Stimulated activated CD4-positive, alpha-beta T cell treated with anti-CD3 and anti-CD28 coated beads, Interleukin-4, amount 100 ng/mL, for 4 hours (primary cell): Measurements from ENCODE around the gene OSBPL2.
A peak's percentile ranks its signal among the peaks of the same experiment; 100 is the strongest.

Experiments used
- DNase-seq, 2 experiments: peaks; one replicate each; pipeline ENCODE4 v3.0.0-alpha.2; 2020

The OSBPL2 gene

DNA sequence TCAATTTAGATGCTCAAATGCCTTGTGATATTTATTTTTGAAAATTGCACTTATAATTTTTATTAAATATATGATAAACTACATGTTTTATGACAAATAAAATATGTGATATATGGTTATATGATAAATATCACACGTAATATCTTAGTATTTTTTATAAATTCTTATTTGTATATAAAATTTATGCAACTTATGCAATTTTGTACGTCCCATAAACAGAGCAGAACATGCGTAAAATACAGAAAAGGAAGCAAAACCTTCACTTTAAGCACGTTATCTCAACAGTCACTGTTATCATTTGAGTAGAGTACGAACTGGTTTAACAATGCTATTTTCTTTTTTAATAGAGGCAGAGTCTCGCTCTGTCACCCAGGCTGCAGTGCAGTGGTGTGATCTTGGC lies 48.8 kb downstream of the OSBPL2 start:
- DNase-seq, result no peak

DNA sequence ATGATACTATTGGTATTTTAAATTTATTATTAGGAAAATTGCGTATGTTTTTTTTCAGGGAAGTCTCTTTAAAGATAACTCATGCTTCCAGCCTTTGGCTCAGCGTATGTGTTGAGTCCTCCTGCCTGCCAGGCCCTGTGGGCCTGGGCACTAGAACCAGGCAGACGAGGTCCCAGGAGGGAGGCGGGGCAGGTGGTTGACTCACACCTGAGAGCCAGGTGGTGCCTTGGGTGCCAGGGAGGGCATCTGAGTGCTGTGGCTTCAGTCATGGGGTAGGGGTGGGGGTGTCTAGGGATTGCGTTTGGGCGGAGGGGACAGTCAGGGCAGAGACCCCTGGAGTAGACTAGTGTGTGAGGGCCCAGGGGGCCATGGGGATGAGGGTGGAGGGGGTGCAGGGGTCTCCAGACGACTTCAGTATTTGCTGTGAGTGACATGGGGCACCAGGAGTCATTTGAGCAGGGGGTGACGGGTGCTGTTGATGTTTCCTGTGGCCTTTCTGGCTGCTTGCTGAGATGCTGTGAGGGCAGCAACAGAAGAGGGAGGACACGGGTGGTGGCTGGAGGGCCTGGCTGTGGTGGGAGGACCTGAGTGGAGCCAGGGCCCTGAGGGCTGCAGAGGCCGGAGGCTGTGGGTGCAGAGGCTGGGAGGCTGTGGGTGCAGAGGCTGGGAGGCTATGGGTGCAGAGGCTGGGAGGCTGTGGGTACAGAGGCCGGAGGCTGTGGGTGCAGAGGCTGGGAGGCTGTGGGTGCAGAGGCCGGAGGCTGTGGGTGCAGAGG lies 49.6 kb downstream of the OSBPL2 start:
- no peak for DNase-seq

DNA sequence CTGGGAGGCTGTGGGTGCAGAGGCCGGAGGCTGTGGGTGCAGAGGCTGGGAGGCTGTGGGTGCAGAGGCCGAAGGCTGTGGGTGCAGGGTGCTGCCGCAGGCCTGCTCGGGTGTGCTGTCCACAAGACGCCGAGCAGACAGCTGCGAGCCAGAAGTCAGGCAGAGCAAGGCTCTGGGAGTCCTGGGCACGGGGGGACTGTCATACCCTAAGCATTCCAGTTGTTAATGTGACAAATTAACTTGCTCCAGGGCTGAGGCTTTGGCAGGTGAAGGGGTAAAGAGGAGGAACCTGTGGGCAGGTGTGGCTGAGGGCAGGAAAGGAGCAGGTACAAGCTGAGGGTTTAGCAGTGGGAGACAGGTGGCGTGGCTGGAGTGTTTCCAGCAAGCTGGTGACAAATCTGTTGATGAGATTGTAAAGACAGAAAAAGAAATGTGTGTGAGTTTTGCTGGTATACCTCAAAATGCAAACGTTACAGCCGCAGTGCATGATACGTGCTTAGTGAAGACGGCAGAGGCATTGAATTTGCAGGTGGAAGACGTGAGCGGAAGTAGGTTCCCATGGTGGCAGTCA lies 50.3 kb downstream of the OSBPL2 start:
- no peak for DNase-seq

DNA sequence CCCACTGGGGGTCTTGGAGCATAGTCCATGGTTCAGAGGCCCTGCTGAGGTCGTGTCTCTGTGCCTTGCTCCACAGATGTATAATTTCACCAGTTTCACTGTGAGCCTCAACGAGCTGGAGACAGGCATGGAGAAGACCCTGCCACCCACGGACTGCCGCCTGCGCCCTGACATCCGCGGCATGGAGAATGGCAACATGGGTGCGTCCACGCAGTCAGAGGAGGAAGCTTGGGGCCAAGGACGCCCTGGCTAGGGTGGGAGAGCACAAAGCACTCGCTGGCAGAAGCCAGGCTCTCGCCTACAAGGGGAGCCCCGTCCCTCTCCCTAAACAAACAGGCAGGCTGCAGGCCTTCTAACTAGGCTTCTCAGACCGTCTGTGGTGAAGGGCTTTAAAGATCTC lies 50.8 kb downstream of the OSBPL2 start:
- DNase-seq, result no peak

DNA sequence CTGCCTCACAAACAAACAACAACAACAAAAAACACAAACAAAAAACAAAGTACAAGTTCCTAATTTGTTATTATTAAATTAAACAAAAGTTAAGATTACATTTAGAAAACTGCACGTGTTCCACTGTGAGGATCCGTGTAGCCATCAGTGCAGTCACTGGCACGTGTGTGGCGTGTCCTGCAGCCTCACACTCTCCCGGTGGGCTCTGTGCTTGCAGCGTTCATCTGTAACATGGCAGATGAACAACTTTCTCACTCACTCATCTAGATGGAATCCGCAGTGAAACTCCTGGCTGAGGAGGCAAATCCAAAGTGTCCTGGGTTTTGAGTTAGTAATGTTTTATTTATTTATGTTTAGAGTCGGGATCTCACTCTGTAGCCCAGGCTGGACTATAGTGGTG lies 51.6 kb downstream of the OSBPL2 start:
- DNase-seq, result no peak

DNA sequence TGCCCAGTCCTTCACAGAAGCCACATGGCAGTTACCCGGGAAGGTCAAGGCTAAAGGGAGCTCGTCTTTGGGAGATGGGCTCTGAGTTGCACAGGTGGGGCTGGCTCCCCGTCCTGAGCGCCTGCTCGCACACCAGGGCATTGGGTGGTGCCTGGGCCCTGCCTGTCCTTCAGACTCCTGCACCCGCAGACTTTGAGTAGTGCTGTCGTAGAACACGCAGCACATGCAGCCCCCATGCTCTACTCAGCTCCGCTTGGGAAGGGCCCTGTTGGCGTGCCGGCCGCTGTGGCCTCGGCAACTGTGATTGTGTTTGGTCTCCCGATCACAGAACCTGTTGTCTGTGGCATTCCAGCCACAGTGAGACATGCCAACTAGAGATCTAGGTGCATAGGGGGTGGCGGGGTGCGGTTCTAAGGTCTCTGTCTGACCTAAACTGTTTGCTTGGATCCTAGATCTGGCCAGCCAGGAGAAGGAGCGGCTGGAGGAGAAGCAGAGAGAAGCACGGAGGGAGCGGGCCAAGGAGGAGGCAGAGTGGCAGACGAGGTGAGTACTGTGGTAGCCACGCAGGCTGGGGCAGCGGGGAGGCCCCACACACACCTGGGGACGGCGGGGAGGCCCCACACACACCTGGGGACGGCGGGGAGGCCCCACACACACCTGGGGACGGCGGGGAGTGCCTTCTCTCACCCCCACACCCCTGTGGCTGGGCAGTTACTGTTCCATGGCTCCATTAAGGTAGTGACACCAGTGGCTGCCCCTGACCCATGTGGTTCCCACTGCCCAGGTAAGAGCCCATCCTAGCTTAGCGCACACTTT lies 53.1 kb downstream of the OSBPL2 start:
- DNase-seq, result no peak

DNA sequence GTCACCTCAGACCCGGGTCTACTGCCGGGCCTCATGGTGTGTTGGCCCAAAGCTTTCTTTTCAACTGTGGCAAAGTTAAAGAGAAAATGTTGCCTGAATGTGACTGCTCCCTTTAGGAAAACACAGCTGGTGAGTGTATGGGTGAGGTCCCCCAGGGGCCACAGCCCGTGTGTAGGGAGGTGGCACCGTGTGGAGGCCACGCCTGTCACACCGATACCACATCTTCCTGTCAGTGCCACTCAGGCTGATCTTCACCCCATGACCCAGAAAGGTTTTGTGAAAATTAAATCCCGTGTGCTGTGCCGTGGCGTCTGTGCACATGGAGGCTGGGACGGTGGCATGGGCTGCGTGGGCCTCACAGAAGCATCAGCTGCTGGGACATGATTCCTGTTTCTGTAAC lies 53.8 kb downstream of the OSBPL2 start:
- no peak for DNase-seq

DNA sequence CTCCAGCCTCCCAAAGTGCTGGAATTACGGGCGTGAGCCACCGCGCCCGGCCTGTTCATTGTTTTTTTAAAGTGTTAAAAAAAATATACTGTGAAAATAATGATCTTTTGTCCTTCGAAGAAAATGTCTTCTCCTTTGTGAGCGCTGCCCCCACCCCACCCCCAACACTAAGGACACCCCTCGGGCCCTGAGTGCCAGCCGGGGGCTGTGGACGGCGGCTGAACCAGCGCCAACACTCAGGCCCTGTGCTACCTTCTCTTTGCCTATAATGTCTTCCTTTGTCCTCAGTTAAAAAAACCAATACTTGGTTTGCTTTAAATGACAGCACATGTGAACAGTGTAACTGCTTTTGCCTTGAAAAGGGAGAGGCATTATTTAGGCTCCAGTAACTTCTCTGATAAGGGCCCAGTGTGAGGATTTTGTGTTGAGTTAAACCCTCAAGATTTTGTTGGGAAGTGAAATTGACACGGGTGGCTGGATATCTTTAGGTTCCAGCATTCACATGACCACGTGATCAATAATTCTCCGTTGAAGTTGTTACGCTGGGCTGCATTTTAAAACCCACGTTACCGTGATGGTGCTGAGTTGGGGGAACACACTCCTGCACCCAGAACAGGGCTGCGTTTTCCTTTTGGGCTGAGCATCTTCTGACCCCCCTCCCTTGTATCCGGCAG lies 54.9 kb downstream of the OSBPL2 start:
- no peak for DNase-seq

DNA sequence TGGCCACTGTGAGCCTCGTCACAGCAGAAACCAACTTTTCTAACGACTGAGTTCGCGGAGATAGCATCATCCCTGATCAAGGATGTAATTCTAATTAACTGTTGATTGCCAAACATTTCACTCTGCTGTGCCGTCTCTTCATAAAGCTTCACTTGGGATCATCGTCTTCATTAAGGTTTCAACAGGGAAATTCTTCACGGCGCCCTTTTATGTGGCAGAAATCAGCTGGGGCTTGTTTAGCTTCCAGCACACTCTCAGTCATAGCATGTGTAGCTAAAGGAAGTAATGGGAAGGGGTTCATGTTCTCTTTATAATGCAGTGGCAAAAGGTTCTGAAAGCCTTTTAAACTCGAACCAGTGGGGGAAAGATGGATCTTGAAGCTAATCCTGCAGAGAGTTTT lies 55.6 kb downstream of the OSBPL2 start:
- DNase-seq, result no peak

DNA sequence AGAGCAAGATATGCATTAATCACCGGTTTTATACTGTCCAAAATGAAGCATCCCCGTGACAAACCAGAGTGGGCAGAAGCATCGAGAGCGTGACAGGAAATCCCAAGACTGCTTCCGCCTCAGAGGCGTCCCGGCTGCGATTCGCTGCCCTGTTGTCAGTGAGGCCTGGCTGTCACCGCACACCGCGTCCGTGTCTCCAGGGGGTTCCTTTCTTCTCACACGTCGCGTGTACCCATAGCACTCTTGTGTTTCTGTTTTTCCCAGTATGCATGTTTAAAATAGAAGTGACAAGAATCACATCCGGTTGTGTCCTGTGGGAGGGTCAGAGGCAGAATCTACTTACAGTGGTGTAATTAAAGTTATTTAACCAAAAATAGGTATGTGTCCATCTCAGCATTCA lies 56.2 kb downstream of the OSBPL2 start:
- no peak for DNase-seq

DNA sequence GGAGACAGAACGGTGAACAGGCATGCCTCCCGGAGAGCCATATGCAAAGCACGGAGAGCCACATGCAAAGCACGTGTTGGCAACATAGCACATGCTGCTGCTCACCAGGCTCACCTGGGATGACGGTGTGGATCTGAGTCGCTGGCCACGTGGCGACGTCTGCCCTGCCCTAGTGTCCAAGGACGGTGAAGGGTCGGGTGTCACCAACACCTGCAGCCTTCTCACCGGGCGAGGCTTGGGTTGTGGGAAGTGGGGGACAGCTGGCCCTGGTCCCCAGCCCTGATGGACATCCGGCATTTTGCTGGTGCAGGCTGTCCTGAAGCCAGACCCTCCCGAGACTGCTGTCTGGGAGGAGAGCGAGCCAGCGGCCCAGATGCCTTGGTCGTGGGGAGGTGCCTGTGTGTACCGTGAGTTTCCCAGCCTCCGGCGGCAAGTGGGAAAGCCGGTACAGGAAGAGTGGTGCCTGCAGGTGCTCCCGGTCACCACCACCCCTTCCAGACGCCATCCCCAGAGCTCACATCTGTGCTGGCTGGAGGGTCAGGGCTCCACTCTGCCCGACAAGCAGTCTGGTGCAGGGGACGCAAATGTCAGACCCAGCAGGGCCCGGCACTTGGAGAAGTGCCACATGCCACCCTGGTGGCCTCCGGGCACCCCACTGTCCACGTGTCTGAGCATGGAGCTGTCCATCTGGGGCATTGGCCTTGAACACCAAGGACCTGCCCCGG lies 58.6 kb downstream of the OSBPL2 start:
- no peak for DNase-seq

DNA sequence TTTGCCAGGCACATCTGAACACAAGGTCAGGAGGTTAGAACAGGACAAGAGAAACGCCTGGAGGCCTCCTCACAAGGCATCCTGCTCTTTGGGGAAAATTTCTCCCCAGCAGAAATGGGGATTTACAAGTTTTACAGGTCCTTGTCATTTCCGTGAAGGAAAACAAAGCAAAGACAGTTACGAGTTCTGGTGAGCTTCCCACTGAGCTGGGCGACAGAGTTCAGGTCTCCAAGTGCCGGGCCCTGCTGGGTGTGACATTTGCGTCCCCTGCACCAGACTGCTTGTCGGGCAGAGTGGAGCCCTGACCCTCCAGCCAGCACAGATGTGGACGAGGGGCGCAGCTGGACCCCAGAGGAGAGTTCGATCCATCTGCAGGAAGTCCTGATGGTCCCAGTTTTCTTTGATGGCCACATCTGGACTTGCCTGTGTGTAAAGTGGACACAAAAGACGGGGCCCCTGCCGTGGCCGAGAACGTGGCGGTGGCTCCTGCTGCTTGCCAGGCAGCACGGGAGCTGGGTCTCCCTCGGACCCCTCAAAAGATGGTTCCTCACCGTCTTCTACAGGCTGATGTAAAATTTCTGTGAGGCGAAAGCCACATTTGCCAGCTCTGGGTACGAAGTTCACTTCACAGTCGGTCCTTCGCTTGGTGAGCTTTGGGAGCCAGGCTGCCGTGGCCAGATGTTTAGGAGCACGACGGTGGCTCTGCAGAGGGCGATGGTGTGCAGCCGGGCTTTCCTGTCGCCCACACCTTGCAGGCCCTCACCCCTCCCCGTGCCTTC lies 59.3 kb downstream of the OSBPL2 start:
- no peak for DNase-seq

DNA sequence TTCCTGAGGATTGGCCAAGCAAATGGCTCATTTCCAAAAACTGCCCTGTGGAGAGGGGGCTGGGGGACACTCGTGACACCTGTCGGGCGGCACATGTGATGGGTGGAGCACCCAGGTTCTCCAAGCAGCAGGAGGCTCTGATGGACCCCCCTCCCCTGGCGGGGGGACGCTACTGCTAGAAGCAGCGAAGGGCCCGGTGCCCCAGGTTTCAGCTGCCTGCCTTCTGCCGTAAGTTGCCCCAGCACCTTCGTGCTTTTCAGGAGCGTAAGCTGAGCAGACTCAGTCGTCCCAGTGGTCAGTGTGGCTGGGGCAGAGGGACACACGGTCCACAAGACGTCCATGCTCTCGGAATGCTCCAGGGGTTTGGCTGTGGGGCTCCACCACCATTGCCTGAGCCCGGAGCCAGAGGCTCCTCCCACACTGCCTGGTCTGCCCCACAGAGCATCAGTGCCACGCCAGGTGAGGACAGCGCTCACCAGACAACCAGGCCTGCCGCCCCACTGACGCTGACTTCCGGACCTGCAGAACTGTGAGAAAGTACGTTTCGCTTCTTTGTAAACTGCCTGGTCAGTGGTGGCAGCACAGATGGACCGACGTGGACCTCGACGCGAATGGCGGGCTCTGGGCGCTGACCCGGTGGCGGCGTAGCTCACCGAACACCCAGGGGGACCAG lies 60.4 kb downstream of the OSBPL2 start:
- no peak for DNase-seq

DNA sequence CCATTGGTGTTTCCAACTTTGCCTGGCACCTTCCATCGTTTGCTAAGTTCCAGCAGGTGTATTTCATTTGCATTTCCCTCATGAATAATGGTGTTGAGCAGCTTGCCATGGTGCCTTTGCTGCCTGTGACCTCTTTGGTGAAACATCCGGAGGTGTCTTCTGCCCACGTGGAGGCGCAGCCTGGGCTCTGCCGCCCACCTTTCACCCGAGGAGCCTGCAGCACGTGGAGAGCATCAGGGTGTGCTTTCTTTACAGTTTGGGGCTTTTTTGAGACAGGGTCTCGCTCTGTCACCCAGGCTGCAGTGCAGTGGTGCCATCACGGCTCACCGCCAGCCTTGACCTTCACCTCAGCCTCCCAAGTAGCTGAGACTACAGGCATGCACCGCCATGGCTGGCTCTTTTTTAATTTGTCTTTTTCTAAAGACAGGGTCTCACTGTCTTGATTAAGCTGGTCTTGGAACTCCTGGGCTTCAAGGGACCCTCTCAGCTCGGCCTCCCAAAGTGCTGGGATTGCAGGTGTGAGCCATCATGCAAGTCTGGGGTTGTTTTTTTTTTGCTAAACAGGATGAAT lies 61.4 kb downstream of the OSBPL2 start:
- peak in 1 of 2 experiments; percentile 23 for DNase-seq

DNA sequence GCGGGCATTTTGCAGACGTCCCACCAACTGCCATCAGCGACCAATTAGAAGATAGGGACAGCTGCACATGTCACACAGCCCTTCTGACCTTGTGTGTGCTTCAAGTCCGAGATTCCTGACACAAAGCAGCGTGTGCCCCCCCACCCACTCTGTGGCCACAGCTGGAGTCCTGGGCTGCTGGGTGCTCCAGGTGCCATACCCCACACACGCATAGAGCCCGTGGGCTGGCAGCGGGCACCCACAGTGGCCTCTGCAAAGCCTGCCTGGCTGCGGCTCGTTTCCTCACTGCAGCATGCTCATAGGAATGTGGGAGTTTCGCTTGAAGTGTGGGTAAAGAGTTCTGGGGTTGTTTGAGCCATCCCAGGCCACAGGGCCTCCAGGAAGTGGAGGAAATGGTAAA lies 62.0 kb downstream of the OSBPL2 start:
- DNase-seq, result no peak

DNA sequence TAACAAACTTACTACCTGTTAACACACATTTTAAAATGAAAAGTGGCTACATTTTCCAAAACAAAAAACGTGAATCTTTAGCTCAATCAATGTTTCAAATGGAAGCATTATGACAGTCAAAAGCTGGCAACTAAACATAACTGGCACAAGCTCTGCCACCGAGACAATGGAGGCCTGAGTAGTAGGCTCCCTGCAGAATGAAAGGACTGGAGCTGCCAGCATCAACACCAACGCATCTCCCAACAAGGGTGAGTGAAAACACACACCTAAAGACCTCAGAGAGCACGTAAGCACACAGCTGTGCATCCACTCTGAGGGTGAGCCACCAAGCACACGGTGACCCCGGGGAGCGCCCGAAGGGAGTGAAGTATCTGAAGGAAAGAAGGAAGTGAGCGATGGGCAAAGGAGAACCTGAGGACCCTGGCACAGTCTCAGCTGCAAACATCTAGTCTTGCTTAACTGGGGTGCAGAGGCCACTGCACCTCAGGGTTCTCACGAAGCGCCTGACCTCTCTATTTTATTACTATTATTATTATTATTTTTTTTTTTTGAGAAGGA lies 62.9 kb downstream of the OSBPL2 start:
- DNase-seq, result no peak

DNA sequence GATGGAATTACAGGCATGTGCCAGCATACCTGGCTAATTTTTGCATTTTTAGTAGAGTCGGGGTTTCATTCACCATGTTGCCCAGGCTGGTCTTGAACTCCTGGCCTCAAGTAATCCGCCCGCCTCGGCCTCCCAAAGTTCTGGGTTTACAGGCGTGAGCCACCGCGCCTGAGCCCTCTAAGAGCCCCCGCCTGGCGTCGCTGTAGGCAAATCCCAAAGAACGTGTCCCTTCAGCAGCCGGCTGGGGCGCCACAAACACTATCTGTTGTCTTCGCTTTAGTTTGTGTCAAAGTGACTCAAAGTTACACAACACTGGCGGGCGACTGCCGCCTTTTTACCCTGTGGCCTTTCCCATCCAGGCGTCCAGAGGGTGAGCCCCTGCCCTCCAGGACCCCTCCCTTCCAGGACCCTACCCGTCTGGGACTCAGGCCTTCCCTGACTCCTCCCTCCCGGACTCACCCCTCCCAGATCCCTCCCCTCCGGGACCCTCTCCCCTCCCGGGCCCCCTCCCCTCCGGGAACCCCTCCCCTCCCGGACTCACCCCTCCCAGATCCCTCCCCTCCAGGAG lies 63.5 kb downstream of the OSBPL2 start:
- DNase-seq, result peak; percentile 79 to 83

DNA sequence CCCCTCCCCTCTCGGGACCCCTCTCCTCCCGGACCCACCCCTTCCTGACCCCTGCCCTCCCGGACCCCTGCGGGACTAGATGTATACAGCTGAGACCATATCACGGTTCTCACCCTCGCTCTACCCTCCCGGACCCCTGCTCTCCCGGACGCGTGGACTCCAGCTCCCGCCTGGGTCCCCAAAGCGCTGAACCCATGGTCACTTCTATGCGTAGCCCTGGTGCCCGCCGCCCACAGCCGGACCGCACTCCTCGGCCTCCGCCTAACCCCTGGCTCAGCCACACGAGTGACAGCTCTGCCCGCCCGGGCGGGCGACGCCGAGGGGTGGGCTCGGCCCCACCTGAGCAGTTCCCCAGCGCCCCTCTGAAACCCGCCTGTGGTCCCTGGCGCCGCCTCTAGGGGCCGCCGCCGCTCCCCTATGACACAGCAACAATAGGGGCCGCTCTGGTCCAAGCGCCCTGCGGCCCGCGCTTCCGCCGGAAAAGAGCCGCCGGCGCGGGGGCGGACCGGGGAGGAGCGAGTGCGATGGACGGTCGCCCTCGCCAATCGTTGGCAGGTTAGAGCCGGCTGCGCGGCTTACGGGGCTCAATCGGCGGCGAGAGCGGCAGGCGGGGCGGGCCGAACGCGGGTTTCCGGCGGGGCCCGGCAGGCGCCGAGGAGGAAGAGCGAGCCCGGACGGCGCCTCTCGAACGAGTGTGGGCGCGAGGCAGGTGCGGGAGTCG lies 64.2 kb downstream of the OSBPL2 start, which contains the start of gene ADRM1:
TSS of gene ADRM1 (plus strand) at position 657 of the 721 bp plus-strand sequence. CDS start 572 bp downstream, outside the sequence.
- DNase-seq, result peak; percentile 96 to 97

DNA sequence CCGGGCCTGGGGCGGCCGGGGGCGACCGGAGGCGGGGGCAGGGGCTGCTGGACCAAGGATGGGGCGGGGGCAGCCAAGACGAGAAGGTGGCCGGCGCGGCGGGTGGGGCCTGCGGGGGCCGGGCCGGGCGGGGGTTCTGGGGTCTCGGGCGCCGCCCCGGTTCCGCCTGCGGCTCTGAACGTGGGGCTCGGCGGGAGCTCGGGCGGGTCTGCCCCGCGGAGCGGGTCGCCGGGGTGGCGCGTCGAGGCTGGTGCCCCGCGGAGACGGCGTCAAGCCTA lies 64.7 kb downstream of the OSBPL2 start:
- DNase-seq, result no peak
